ENCODE data around the gene USP13.
"Not testable (repeated sequence)": the region's sequence is repeated elsewhere in the genome, so short reads cannot be mapped to it uniquely, and the experiment has no call there.

The USP13 gene

DNA sequence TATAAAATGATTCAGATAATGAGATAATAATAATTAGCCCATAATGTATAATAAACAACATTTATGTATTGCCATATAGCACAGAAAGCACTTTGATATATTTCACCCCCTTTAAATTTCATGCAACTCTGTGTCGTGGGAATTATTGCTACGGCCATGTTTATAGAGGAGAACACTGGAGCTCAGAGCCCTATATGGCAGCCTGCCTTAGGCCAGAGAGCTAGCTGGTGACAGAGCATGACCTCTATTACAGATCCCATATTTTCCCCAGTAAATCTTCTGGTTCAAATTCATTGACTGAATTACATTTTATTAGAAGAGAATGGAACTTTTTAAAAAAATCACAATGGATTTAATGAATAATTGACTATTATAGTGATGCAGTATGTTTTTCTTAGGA lies 25.0 kb downstream of the USP13 start:
- no peak overlapping the region for H3K4me3 ChIP-seq (ENCODE audit: control insufficient read depth, low read depth, low read length)
- TF ChIP-seq, protein P1, sequence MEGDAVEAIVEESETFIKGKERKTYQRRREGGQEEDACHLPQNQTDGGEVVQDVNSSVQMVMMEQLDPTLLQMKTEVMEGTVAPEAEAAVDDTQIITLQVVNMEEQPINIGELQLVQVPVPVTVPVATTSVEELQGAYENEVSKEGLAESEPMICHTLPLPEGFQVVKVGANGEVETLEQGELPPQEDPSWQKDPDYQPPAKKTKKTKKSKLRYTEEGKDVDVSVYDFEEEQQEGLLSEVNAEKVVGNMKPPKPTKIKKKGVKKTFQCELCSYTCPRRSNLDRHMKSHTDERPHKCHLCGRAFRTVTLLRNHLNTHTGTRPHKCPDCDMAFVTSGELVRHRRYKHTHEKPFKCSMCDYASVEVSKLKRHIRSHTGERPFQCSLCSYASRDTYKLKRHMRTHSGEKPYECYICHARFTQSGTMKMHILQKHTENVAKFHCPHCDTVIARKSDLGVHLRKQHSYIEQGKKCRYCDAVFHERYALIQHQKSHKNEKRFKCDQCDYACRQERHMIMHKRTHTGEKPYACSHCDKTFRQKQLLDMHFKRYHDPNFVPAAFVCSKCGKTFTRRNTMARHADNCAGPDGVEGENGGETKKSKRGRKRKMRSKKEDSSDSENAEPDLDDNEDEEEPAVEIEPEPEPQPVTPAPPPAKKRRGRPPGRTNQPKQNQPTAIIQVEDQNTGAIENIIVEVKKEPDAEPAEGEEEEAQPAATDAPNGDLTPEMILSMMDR (conservative IDR thresholded peaks at IDR 0.05; ENCODE audit: control insufficient read depth, insufficient read depth, low read depth, low read length): no peak
- DNase-seq (ENCODE audit: low read depth): no peak

DNA sequence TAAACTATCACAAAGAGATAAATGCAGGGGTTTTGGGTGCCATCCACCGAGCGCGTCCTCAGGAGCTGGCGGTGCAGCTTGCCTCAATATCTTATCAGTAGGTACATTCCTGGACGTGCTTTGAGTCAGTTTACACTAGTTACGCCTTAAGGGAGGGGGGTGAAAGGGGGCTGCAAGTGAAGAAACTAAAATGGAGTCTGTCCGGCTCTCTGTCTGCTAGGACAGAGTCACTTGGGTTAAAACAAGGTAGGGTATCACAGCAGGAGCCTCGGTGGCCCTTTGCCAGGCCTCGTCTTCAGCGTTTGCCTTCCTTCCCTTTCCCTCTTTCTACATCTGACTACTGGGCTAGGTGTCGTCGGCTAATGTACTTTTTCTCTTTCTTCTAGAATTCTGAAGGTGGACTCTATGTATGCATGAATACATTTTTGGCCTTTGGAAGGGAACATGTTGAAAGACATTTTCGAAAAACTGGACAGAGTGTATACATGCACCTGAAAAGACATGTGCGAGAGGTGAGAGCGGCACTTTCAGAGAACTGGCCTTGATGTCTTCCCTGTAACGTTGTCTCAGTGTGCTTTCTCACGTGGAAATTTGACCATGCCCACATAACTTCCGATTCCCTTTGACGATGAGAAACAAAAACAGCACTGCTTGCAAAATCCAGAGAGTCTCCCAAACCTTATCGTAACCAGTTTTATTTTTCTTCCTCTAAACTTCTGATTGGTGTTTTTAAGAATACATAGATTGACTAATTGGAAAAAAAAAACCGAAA lies 28.8 kb downstream of the USP13 start:
- H3K4me3 ChIP-seq (ENCODE audit: control insufficient read depth, low read depth, low read length): no peak overlapping the region
- peak; percentile 37 for DNase-seq (ENCODE audit: low read depth)
- TF ChIP-seq, protein P1 (conservative IDR thresholded peaks at IDR 0.05; ENCODE audit: control insufficient read depth, insufficient read depth, low read depth, low read length): no peak

DNA sequence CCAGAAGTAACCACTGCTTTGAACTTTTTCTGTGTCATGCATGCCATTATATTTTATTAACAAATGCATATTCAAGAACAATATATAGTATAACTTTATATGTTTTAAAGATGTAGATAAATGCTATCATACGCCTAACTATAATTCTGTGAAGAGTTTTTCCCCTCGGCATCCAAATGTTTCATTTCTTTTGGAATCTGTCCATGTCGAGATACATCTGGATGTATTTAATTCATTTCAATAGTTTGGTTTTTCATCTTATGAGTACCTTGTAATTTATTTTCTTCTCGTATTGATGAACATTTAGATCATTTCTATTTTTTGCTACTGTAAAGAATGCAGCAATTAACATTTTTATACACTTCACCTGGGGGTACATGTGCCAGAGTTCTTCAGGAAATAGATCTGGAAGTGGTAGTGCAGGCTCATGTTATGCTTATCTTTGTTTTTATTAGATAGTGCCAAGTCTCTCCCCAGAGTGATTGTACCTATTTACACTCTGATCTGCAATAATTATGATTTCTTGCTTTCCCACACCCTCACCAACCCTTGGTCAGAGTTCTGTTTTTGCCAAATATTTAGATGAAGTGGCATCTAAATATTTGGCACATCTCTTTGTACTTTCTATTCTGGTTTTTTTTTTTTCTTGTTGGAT lies 29.7 kb downstream of the USP13 start:
- no peak for DNase-seq (ENCODE audit: low read depth)
- H3K4me3 ChIP-seq (ENCODE audit: control insufficient read depth, low read depth, low read length): no peak overlapping the region
- TF ChIP-seq, protein P1 (conservative IDR thresholded peaks at IDR 0.05; ENCODE audit: control insufficient read depth, insufficient read depth, low read depth, low read length): no peak

DNA sequence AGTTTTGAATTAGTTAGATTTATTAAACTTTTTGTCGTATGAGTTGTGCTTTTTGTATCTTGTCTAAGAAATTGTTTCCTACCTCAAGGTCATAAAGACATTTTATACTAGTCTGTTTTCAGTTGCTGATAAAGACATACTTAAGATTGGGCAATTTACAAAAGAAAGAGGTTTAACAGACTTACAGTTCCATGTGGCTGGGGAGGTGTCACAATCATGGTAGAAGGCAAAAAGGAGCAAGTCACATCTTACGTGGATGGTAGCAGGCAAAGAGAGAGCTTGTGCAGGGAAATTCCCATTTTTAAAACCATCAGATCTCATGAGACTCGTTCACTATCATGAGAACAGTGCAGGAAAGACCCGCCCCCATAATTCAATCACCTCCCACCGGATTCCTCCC lies 30.4 kb downstream of the USP13 start:
- not testable (repeated sequence) for DNase-seq (ENCODE audit: low read depth); H3K4me3 ChIP-seq (ENCODE audit: control insufficient read depth, low read depth, low read length)

DNA sequence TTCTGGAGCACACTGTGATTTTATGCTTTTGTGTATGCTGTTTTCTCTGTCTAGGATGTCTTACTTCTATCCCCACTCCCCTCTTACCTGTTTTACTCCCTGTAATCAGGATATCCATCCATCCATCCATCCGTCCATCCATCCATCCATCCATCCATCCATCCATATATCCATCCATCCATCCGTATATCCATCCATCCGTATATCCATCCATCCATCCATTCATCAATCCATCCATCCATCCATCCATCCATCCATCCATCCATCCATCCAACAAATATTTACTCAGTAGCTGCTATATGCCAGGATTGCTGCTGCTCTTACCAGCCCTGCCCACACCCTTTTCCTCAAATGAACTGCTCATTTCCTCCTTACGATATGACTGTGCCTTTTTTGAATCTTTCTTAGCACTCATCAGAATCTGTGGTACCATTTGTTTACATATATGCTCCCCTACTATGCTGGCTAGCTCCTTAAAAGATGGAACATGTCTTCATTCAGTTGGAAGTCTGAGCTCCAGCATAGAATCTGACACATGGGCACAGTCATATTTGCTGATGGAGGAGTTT lies 35.2 kb downstream of the USP13 start:
- DNase-seq (ENCODE audit: low read depth): no peak
- TF ChIP-seq, protein P1 (conservative IDR thresholded peaks at IDR 0.05; ENCODE audit: control insufficient read depth, insufficient read depth, low read depth, low read length): no peak
- no peak overlapping the region for H3K4me3 ChIP-seq (ENCODE audit: control insufficient read depth, low read depth, low read length)

DNA sequence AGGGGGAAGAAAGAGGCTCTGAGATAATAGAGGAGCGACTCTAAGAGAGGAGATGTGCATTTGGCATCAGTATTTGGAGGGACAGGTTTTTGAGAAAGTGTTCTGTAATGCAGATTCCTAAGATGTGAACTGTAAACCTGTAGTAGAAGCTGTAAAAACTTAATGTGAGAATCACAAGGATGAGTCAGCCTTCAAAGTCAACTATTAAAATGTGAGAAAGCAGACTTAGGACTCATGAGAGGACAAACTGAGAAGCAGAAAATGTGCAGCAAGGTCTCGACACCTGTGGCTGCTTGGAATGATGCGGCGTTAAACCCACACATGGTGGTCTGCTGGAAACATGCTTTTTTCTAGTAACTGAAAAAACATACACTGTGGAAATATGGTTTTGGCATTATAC lies 36.0 kb downstream of the USP13 start:
- TF ChIP-seq, protein P1 (conservative IDR thresholded peaks at IDR 0.05; ENCODE audit: control insufficient read depth, insufficient read depth, low read depth, low read length): no peak
- DNase-seq (ENCODE audit: low read depth): peak; percentile 26
- no peak overlapping the region for H3K4me3 ChIP-seq (ENCODE audit: control insufficient read depth, low read depth, low read length)

DNA sequence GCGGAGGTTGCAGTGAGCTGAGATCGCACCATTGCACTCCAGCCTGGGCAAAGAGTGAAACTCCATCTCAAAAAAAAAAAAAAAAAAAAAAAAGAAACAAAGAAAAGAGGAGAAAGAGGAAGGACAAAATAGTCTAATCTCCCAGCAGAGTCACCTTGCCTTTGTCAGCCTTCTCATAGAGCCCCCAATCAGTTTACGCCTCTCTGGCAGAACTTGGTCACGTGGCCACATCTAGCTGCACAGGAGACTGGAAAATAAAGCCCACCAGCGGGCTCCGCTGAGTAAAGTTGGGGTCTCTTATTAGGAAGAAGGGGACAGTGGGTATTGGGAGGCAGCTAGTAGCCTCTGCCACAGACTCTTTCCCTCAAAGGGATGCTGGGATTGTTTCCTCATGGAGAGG lies 41.9 kb downstream of the USP13 start:
- H3K4me3 ChIP-seq (ENCODE audit: control insufficient read depth, low read depth, low read length): no peak overlapping the region
- TF ChIP-seq, protein P1 (conservative IDR thresholded peaks at IDR 0.05; ENCODE audit: control insufficient read depth, insufficient read depth, low read depth, low read length): no peak
- DNase-seq (ENCODE audit: low read depth): no peak

All from fibroblast of mammary gland (primary cell).